ENCODE data around the gene ZNRF2. TPM values are rescaled to one million over a fixed set of nuclear protein-coding genes. Genes with fewer than 3 reads are reported as not detected.

Gene ZNRF2
- total and polyA plus RNA-seq, 10 of the 15 experiments (the other 5 are each of a cell fraction or from before 2014, with no cell fraction given): 1.2 to 20.4 (median 9.5) TPM

DNA sequence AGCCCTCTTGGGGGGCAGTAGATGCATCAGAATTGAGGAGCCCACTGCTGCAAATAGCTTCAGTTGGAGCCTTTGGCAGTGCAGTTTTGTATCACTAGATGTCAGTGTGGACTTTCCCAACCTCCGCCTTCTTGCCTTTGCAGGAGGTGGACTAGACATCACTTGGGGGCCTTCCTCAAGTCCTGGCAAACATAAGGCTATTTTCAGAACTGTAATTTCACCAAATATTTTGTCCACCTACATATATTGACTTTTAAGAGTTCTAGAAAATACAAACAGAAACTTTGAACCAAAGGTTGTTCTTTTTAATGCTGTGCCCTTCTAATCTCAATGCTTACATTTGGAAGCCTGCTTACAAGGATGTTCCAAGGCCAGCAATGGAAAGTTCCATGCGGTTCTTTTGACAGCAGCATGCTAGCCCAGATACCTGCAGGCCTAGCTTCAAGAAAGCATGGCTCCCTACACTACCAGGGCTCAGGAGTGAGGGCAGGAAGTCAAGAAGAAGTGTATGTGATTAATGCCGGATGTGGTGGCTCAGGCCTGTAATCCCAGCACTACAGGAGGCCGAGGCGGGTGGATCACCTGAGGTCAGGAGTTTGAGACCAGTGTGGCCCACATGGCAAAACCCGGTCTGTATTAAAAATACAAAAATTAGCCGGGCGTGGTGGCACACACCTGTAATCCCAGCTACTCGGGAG, 8.0 kb upstream of the ZNRF2 start:
- Histone ChIP-seq H3K9me3 (replicated peaks; ENCODE audit: control insufficient read depth, insufficient read depth, low read length) (no peaks in the 10 kb centered on the region), H3K79me2 (ENCODE audit: control insufficient read depth, insufficient read depth, low read length) (no peaks in the 10 kb centered on the region), H3K27me3 (replicated peaks in 1 of 2; ENCODE audit: control insufficient read depth in 2 of 2, insufficient read depth in 2 of 2, low read length in 1 of 2) (no peaks in the 10 kb centered on the region), H2AFZ (ENCODE audit: control insufficient read depth, low read depth, low read length) (no peak overlapping the region), H3K4me2 (ENCODE audit: control insufficient read depth, insufficient read depth) (no peak overlapping the region), H3K4me1 (ENCODE audit: control insufficient read depth, insufficient read depth, low read length) (peaks cover 9% of the 10 kb centered on the region; the same call in 1 of the 2 replicates), H3K4me3 (no peak overlapping the region), H3K9ac (ENCODE audit: control insufficient read depth, insufficient read depth, low read length) (no peak overlapping the region), H3K27ac (ENCODE audit: control insufficient read depth, insufficient read depth) (no peak overlapping the region), H4K20me1 (ENCODE audit: control insufficient read depth, insufficient read depth) (no peaks in the 10 kb centered on the region), H3K36me3 (ENCODE audit: control insufficient read depth in 2 of 2, insufficient read depth in 2 of 2, low read length in 1 of 2) (no peaks in the 10 kb centered on the region)
- no TSS peak for BruUV-seq (replicated peaks)
- ChIA-PET SMC1A (ENCODE audit: uncharacterized antibody, unreplicated experiment) (interaction anchor here (0.7 to 12.0 kb wide), 53 partner anchors 8 to 463 kb away, joined by 3 to 202 read pairs (median 4); partner anchors contain the start of gene ZNRF2), POLR2A (interaction anchor here (1.0 to 1.6 kb wide), 4 partner anchors 96 to 288 kb away, joined by 3 to 5 read pairs (median 4); no protein-coding TSS in a partner anchor), RAD21 (ENCODE audit: unreplicated experiment) (interaction anchor here (0.6 to 8.1 kb wide), 46 partner anchors 8 to 698 kb away, joined by 3 to 108 read pairs (median 4); partner anchors contain the start of gene ZNRF2), CTCF (interaction anchor here (0.6 to 13.0 kb wide), 69 partner anchors 8 to 702 kb away, joined by 3 to 182 read pairs (median 5); partner anchors contain the start of gene ZNRF2)
- DNase-seq (ENCODE audit: low read depth, low spot score) (no peak), FAIRE-seq (peak; percentile 91), ATAC-seq (peak; percentile 93)
- intact Hi-C loops (cut with micrococcal nuclease; ENCODE audit: unreplicated experiment): loop anchor here (1.0 to 5.0 kb wide), 6 partner anchors 50 to 461 kb away; no protein-coding TSS in a partner anchor
- 68% methylated on average over 9 of the region's 9 CpGs for whole genome bisulfite sequencing (ENCODE audit: insufficient coverage, insufficient replicate concordance, low lambda C conversion rate, missing lambda C conversion rate)
- in situ Hi-C loops (cut with MboI): loop anchor here (5.0 kb wide), 1 partner anchor 136 kb away; no protein-coding TSS in a partner anchor
- no peak for TF ChIP-seq BHLHE40 (IDR thresholded peaks at IDR 0.05; ENCODE audit: borderline replicate concordance in 1 of 2, low read depth in 2 of 2, low read length in 1 of 2)
- no peak for TF ChIP-seq NR2C1 (IDR thresholded peaks at IDR 0.05)
- TF ChIP-seq, protein P1, sequence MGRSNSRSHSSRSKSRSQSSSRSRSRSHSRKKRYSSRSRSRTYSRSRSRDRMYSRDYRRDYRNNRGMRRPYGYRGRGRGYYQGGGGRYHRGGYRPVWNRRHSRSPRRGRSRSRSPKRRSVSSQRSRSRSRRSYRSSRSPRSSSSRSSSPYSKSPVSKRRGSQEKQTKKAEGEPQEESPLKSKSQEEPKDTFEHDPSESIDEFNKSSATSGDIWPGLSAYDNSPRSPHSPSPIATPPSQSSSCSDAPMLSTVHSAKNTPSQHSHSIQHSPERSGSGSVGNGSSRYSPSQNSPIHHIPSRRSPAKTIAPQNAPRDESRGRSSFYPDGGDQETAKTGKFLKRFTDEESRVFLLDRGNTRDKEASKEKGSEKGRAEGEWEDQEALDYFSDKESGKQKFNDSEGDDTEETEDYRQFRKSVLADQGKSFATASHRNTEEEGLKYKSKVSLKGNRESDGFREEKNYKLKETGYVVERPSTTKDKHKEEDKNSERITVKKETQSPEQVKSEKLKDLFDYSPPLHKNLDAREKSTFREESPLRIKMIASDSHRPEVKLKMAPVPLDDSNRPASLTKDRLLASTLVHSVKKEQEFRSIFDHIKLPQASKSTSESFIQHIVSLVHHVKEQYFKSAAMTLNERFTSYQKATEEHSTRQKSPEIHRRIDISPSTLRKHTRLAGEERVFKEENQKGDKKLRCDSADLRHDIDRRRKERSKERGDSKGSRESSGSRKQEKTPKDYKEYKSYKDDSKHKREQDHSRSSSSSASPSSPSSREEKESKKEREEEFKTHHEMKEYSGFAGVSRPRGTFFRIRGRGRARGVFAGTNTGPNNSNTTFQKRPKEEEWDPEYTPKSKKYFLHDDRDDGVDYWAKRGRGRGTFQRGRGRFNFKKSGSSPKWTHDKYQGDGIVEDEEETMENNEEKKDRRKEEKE (IDR thresholded peaks at IDR 0.05): no peak
- TF ChIP-seq, protein P2, sequence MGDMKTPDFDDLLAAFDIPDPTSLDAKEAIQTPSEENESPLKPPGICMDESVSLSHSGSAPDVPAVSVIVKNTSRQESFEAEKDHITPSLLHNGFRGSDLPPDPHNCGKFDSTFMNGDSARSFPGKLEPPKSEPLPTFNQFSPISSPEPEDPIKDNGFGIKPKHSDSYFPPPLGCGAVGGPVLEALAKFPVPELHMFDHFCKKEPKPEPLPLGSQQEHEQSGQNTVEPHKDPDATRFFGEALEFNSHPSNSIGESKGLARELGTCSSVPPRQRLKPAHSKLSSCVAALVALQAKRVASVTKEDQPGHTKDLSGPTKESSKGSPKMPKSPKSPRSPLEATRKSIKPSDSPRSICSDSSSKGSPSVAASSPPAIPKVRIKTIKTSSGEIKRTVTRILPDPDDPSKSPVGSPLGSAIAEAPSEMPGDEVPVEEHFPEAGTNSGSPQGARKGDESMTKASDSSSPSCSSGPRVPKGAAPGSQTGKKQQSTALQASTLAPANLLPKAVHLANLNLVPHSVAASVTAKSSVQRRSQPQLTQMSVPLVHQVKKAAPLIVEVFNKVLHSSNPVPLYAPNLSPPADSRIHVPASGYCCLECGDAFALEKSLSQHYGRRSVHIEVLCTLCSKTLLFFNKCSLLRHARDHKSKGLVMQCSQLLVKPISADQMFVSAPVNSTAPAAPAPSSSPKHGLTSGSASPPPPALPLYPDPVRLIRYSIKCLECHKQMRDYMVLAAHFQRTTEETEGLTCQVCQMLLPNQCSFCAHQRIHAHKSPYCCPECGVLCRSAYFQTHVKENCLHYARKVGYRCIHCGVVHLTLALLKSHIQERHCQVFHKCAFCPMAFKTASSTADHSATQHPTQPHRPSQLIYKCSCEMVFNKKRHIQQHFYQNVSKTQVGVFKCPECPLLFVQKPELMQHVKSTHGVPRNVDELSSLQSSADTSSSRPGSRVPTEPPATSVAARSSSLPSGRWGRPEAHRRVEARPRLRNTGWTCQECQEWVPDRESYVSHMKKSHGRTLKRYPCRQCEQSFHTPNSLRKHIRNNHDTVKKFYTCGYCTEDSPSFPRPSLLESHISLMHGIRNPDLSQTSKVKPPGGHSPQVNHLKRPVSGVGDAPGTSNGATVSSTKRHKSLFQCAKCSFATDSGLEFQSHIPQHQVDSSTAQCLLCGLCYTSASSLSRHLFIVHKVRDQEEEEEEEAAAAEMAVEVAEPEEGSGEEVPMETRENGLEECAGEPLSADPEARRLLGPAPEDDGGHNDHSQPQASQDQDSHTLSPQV (IDR thresholded peaks at IDR 0.05): 0 out of 2 replicates have a peak, but pooled peaks have one; percentile 17
- no peak for TF ChIP-seq DPF2 (IDR thresholded peaks at IDR 0.05)
- TF ChIP-seq SP1 (IDR thresholded peaks at IDR 0.05; ENCODE audit: low read depth, low read length): no peak
- no peak for TF ChIP-seq POLR2A (IDR thresholded peaks at IDR 0.05; ENCODE audit: low read depth, low read length)
- no peak for TF ChIP-seq STAT3 (IDR thresholded peaks at IDR 0.05; ENCODE audit: low read depth, low read length)
- peak; percentile 93 for TF ChIP-seq RAD21 (IDR thresholded peaks at IDR 0.05; ENCODE audit: insufficient read depth, low read depth, low read length)
- TF ChIP-seq SMARCA5 (IDR thresholded peaks at IDR 0.05): peak; percentile 40; the same call in 1 of the 2 replicates
- TF ChIP-seq, protein P3, sequence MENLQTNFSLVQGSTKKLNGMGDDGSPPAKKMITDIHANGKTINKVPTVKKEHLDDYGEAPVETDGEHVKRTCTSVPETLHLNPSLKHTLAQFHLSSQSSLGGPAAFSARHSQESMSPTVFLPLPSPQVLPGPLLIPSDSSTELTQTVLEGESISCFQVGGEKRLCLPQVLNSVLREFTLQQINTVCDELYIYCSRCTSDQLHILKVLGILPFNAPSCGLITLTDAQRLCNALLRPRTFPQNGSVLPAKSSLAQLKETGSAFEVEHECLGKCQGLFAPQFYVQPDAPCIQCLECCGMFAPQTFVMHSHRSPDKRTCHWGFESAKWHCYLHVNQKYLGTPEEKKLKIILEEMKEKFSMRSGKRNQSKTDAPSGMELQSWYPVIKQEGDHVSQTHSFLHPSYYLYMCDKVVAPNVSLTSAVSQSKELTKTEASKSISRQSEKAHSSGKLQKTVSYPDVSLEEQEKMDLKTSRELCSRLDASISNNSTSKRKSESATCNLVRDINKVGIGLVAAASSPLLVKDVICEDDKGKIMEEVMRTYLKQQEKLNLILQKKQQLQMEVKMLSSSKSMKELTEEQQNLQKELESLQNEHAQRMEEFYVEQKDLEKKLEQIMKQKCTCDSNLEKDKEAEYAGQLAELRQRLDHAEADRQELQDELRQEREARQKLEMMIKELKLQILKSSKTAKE (IDR thresholded peaks at IDR 0.05; ENCODE audit: low read depth, poor library complexity, severe bottlenecking): no peak
- no peak for TF ChIP-seq EGR1 (IDR thresholded peaks at IDR 0.05; ENCODE audit: borderline replicate concordance in 1 of 2, low read depth in 2 of 2, low read length in 2 of 2)
- no peak for TF ChIP-seq BCL11A (IDR thresholded peaks at IDR 0.05; ENCODE audit: low read depth, low read length)
- 0 out of 3 replicates have a peak, but pooled peaks have one; percentile 23 for TF ChIP-seq POU2F2 (IDR thresholded peaks at IDR 0.05; ENCODE audit: borderline replicate concordance, low read depth, low read length)

All from GM12878 (cell line).